ENCODE data around the gene AFF3. TPM values are rescaled to one million over a fixed set of nuclear protein-coding genes. Genes with fewer than 3 reads are reported as not detected.

AFF3 gene
- total and polyA plus RNA-seq, 2 of the 8 experiments (the other 6 are each of a cell fraction or from before 2014, with no cell fraction given) = 0.27 to 3.0 TPM

DNA sequence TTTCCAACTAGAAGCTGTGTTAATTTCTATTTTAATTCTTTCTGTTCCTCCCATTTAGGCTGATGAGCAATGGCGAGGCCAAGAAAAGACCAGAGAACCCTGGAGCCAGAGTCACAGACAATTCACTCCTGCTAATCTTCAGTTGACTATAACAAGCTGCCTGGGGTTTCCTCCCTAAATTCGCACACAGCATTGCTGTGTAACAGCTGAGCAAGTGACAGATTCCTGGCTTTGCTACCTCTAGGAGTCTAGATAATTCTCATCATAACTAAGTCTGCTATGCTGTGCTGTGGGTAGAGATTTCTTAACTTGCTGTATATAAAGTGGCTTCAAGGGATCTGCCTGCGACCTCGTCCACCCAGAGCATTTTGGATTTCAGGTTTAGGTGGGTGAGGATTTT, 521.3 kb downstream of the AFF3 start:
- H2BK12ac ChIP-seq (ENCODE audit: low read depth, low read length) = no peak overlapping the region
- no peak overlapping the region for H2BK5ac ChIP-seq (ENCODE audit: low read depth, low read length)
- H2BK15ac ChIP-seq (ENCODE audit: low read length) = no peak overlapping the region
- H3K4me2 ChIP-seq (ENCODE audit: insufficient read depth in 1 of 2, low read depth in 2 of 2, low read length in 2 of 2) = no peak overlapping the region
- H3K18ac ChIP-seq (ENCODE audit: extremely low read depth, low read length) = no peak overlapping the region
- H4K20me1 ChIP-seq (replicated peaks in 1 of 2; ENCODE audit: control insufficient read depth in 1 of 2, insufficient read depth in 2 of 2, low read length in 2 of 2) = no peaks in the 10 kb centered on the region
- no peak overlapping the region for H3K23ac ChIP-seq (ENCODE audit: insufficient read length)
- no peaks in the 10 kb centered on the region for H3K79me1 ChIP-seq (ENCODE audit: low read depth, low read length)
- no peaks in the 10 kb centered on the region; a peak in 1 of 7 replicates for H3K4me1 ChIP-seq (replicated peaks in 1 of 4; ENCODE audit: control insufficient read depth in 3 of 4, insufficient read depth in 4 of 4, low read length in 3 of 4)
- FAIRE-seq = no peak
- no peak overlapping the region for H2BK20ac ChIP-seq (ENCODE audit: low read length)
- H2AFZ ChIP-seq (ENCODE audit: low read length) = no peak overlapping the region
- DNase-seq (ENCODE audit: low read depth in 1 of 2, low spot score in 2 of 2) = no peak
- H3K9ac ChIP-seq (replicated peaks in 1 of 4; ENCODE audit: extremely low read depth in 1 of 4, low read depth in 3 of 4, low read length in 3 of 4) = no peak overlapping the region
- no peak overlapping the region for H3K14ac ChIP-seq (ENCODE audit: insufficient read length)
- H3K9me3 ChIP-seq (ENCODE audit: insufficient read depth in 2 of 2, low read depth in 1 of 2, low read length in 1 of 2) = no peaks in the 10 kb centered on the region
- no peaks in the 10 kb centered on the region for H3K79me2 ChIP-seq (ENCODE audit: control insufficient read depth in 1 of 2, insufficient read depth in 2 of 2, low read length in 2 of 2)
- H4K5ac ChIP-seq (ENCODE audit: insufficient read length, low read depth, low read length) = no peak overlapping the region
- WGBS, 2 experiments (ENCODE audit: extremely low coverage in 1 of 2, insufficient coverage in 1 of 2, insufficient read length in 1 of 2, insufficient replicate concordance in 2 of 2, low coverage in 1 of 2, low lambda C conversion rate in 2 of 2, missing lambda C conversion rate in 1 of 2) = 93% methylated on average over 4 of the region's 4 CpGs; no CpG with 5 or more reads in 1 of the 2 experiments
- H4K91ac ChIP-seq (replicated peaks; ENCODE audit: insufficient read length, low read length) = no peak overlapping the region
- H3K56ac ChIP-seq (replicated peaks; ENCODE audit: insufficient read length, low read depth, low read length) = no peak overlapping the region
- H3K23me2 ChIP-seq (ENCODE audit: low read depth, low read length) = peaks cover under 1% of the 10 kb centered on the region; the same call in 1 of the 2 replicates
- POLR2A ChIA-PET (ENCODE audit: partially characterized antibody) = no interaction called here
- no peak overlapping the region for H3K4me3 ChIP-seq (ENCODE audit: extremely low read depth in 1 of 4, insufficient read depth in 2 of 4, low read depth in 3 of 4, low read length in 4 of 4)
- no peaks in the 10 kb centered on the region for H3K36me3 ChIP-seq (ENCODE audit: control insufficient read depth in 2 of 4, insufficient read depth in 4 of 4, low read length in 3 of 4)
- H2AK5ac ChIP-seq (ENCODE audit: low read depth, low read length) = no peak overlapping the region
- no peak overlapping the region for H3K27ac ChIP-seq (ENCODE audit: low read depth, low read length)
- no peaks in the 10 kb centered on the region; a peak in 1 of 7 replicates for H3K27me3 ChIP-seq (replicated peaks in 1 of 4; ENCODE audit: control insufficient read depth in 3 of 4, extremely low read depth in 1 of 4, insufficient read depth in 3 of 4, low read length in 3 of 4)
- no peak overlapping the region for H3K4ac ChIP-seq (replicated peaks; ENCODE audit: insufficient read length, low read depth, low read length)
- CTCF ChIA-PET (ENCODE audit: partially characterized antibody) = interaction anchor here (0.8 to 2.2 kb wide), 3 partner anchors 9 to 641 kb away, joined by 3 to 7 read pairs (median 4); no protein-coding TSS in a partner anchor
- H4K8ac ChIP-seq (ENCODE audit: extremely low read depth, insufficient read depth, low read length) = no peak overlapping the region
- H2BK120ac ChIP-seq (replicated peaks; ENCODE audit: low read depth, low read length) = no peak overlapping the region
- TF ChIP-seq SRF (IDR thresholded peaks at IDR 0.05; ENCODE audit: low read depth, low read length) = no peak
- no peak for TF ChIP-seq EZH2 (IDR thresholded peaks at IDR 0.05; ENCODE audit: low read depth, low read length, severe bottlenecking)
- TF ChIP-seq, protein P1, sequence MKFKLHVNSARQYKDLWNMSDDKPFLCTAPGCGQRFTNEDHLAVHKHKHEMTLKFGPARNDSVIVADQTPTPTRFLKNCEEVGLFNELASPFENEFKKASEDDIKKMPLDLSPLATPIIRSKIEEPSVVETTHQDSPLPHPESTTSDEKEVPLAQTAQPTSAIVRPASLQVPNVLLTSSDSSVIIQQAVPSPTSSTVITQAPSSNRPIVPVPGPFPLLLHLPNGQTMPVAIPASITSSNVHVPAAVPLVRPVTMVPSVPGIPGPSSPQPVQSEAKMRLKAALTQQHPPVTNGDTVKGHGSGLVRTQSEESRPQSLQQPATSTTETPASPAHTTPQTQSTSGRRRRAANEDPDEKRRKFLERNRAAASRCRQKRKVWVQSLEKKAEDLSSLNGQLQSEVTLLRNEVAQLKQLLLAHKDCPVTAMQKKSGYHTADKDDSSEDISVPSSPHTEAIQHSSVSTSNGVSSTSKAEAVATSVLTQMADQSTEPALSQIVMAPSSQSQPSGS (IDR thresholded peaks at IDR 0.05; ENCODE audit: low read length) = no peak
- TF ChIP-seq YY1 (IDR thresholded peaks at IDR 0.05; ENCODE audit: low read depth, low read length) = no peak
- no peak for TF ChIP-seq RBBP5 (IDR thresholded peaks at IDR 0.05; ENCODE audit: borderline replicate concordance, low read depth, low read length)
- TF ChIP-seq CTBP2 (IDR thresholded peaks at IDR 0.05; ENCODE audit: borderline replicate concordance, insufficient read depth, insufficient read length, low read length) = no peak
- TF ChIP-seq NANOG (IDR thresholded peaks at IDR 0.05; ENCODE audit: insufficient read depth, low read depth, low read length, poor library complexity, severe bottlenecking) = no peak
- no peak for TF ChIP-seq RAD21 (IDR thresholded peaks at IDR 0.05 in 1 of 2, conservative IDR thresholded peaks at IDR 0.05 in 1 of 2; ENCODE audit: low read depth in 2 of 2, low read length in 2 of 2)
